ENCODE data around the gene CACNA1F. TPM values are rescaled to one million over a fixed set of nuclear protein-coding genes. Genes with fewer than 3 reads are reported as not detected.

The CACNA1F gene
- total and polyA plus RNA-seq, 2 experiments from 2014 or later: not detected

- no peaks in the 10 kb centered on the region for H3K27me3 ChIP-seq (replicated peaks; ENCODE audit: insufficient read depth)
- in situ Hi-C loops (cut with MboI): no loop called here
- WGBS, 2 experiments (ENCODE audit: low coverage in 1 of 2, low lambda C conversion rate in 2 of 2, missing lambda C conversion rate in 2 of 2): 55 to 94% methylated on average over 6 to 7 of the region's 28 CpGs
These were observed 15.0 kb upstream of the CACNA1F start for GRCh38 chrX:49247916-49248811.

GRCh38 chrX:49247346-49247745 lies 14.2 kb upstream of the CACNA1F start:
- no peaks in the 10 kb centered on the region for H3K27me3 ChIP-seq (replicated peaks; ENCODE audit: insufficient read depth)
- no peaks in the 10 kb centered on the region for H3K36me3 ChIP-seq (ENCODE audit: low read depth)
- 98 to 100% methylated on average over 6 to 7 of the region's 11 CpGs for WGBS, 2 experiments (ENCODE audit: low coverage in 1 of 2, low lambda C conversion rate in 2 of 2, missing lambda C conversion rate in 2 of 2)
- H3K4me3 ChIP-seq: no peak overlapping the region
- no peak for DNase-seq
- no peaks in the 10 kb centered on the region for H3K9me2 ChIP-seq (ENCODE audit: insufficient read depth)
- H3K4me2 ChIP-seq (ENCODE audit: unreplicated experiment): no peak overlapping the region
- TF ChIP-seq EZH2phosphoT487 (IDR thresholded peaks at IDR 0.05; ENCODE audit: insufficient read depth, low read depth) (no peak), EZH2 (IDR thresholded peaks at IDR 0.05; ENCODE audit: insufficient read depth, poor library complexity, severe bottlenecking) (no peak)
- H4K20me1 ChIP-seq (ENCODE audit: insufficient read depth): no peaks in the 10 kb centered on the region
- in situ Hi-C loops (cut with MboI): no loop called here
- no peak overlapping the region for H2AFZ ChIP-seq
- H3F3A ChIP-seq (ENCODE audit: insufficient read depth): no peaks in the 10 kb centered on the region
- H3K9me3 ChIP-seq (ENCODE audit: low read depth): no peaks in the 10 kb centered on the region
- H3K79me2 ChIP-seq (ENCODE audit: insufficient read depth): no peaks in the 10 kb centered on the region
- H3K9ac ChIP-seq: no peak overlapping the region
- H3K4me1 ChIP-seq (ENCODE audit: insufficient read depth): no peaks in the 10 kb centered on the region
- no peak overlapping the region for H3K27ac ChIP-seq

More at GRCh38 chrX:49247916-49248811, 15.0 kb upstream of the CACNA1F start:
- Histone ChIP-seq H2AFZ (no peak overlapping the region), H4K20me1 (ENCODE audit: insufficient read depth) (no peaks in the 10 kb centered on the region), H3K4me1 (ENCODE audit: insufficient read depth) (no peaks in the 10 kb centered on the region), H3K9me3 (ENCODE audit: low read depth) (no peaks in the 10 kb centered on the region), H3K9me2 (ENCODE audit: insufficient read depth) (no peaks in the 10 kb centered on the region), H3K36me3 (ENCODE audit: low read depth) (no peaks in the 10 kb centered on the region), H3K4me2 (ENCODE audit: unreplicated experiment) (no peak overlapping the region), H3K27ac (no peak overlapping the region), H3F3A (ENCODE audit: insufficient read depth) (no peaks in the 10 kb centered on the region), H3K4me3 (no peak overlapping the region), H3K79me2 (ENCODE audit: insufficient read depth) (no peaks in the 10 kb centered on the region), H3K9ac (no peak overlapping the region)
- DNase-seq: no peak
- no peak for TF ChIP-seq EZH2 (IDR thresholded peaks at IDR 0.05; ENCODE audit: insufficient read depth, poor library complexity, severe bottlenecking)
- TF ChIP-seq EZH2phosphoT487 (IDR thresholded peaks at IDR 0.05; ENCODE audit: insufficient read depth, low read depth): no peak

- Histone ChIP-seq H3K36me3 (ENCODE audit: low read depth) (no peaks in the 10 kb centered on the region), H3K4me3 (no peak overlapping the region), H3K27ac (no peak overlapping the region), H3F3A (ENCODE audit: insufficient read depth) (no peaks in the 10 kb centered on the region), H3K4me1 (ENCODE audit: insufficient read depth) (no peaks in the 10 kb centered on the region), H3K79me2 (ENCODE audit: insufficient read depth) (no peaks in the 10 kb centered on the region), H3K9me3 (ENCODE audit: low read depth) (no peaks in the 10 kb centered on the region), H3K4me2 (ENCODE audit: unreplicated experiment) (no peak overlapping the region), H3K9me2 (ENCODE audit: insufficient read depth) (no peaks in the 10 kb centered on the region), H4K20me1 (ENCODE audit: insufficient read depth) (no peaks in the 10 kb centered on the region), H3K9ac (no peak overlapping the region), H3K27me3 (replicated peaks; ENCODE audit: insufficient read depth) (no peaks in the 10 kb centered on the region), H2AFZ (no peak overlapping the region)
- in situ Hi-C loops (cut with MboI): no loop called here
- TF ChIP-seq EZH2phosphoT487 (IDR thresholded peaks at IDR 0.05; ENCODE audit: insufficient read depth, low read depth) (no peak), EZH2 (IDR thresholded peaks at IDR 0.05; ENCODE audit: insufficient read depth, poor library complexity, severe bottlenecking) (no peak)
- WGBS, 2 experiments (ENCODE audit: low coverage in 1 of 2, low lambda C conversion rate in 2 of 2, missing lambda C conversion rate in 2 of 2): 93 to 97% methylated on average over 8 to 9 of the region's 10 CpGs
- DNase-seq: no peak
These were observed 13.4 kb upstream of the CACNA1F start for GRCh38 chrX:49246541-49246940.

- in situ Hi-C loops (cut with MboI): no loop called here
These were observed 11.1 kb upstream of the CACNA1F start for GRCh38 chrX:49244207-49244606.

More at GRCh38 chrX:49244207-49244606, 11.1 kb upstream of the CACNA1F start:
- TF ChIP-seq EZH2phosphoT487 (IDR thresholded peaks at IDR 0.05; ENCODE audit: insufficient read depth, low read depth) (no peak), EZH2 (IDR thresholded peaks at IDR 0.05; ENCODE audit: insufficient read depth, poor library complexity, severe bottlenecking) (no peak)
- Histone ChIP-seq H2AFZ (no peak overlapping the region), H3K36me3 (ENCODE audit: low read depth) (no peaks in the 10 kb centered on the region), H3K79me2 (ENCODE audit: insufficient read depth) (no peaks in the 10 kb centered on the region), H3K4me1 (ENCODE audit: insufficient read depth) (no peaks in the 10 kb centered on the region), H3K9me2 (ENCODE audit: insufficient read depth) (no peaks in the 10 kb centered on the region), H3K27ac (no peak overlapping the region), H3K4me3 (no peak overlapping the region), H3K4me2 (ENCODE audit: unreplicated experiment) (no peak overlapping the region), H3K27me3 (replicated peaks; ENCODE audit: insufficient read depth) (no peaks in the 10 kb centered on the region), H3K9me3 (ENCODE audit: low read depth) (no peaks in the 10 kb centered on the region), H4K20me1 (ENCODE audit: insufficient read depth) (no peaks in the 10 kb centered on the region), H3K9ac (no peak overlapping the region), H3F3A (ENCODE audit: insufficient read depth) (no peaks in the 10 kb centered on the region)
- DNase-seq: no peak
- 91 to 100% methylated on average over 2 of the region's 2 CpGs for WGBS, 2 experiments (ENCODE audit: low coverage in 1 of 2, low lambda C conversion rate in 2 of 2, missing lambda C conversion rate in 2 of 2)

Measured in GM23248 (cell line).